Sigmoid colon (tissue), 4 donors: ENCODE data around the gene DUSP19.

Experiments used
- CTCF ChIP-seq, 4 experiments: fragments of 450-650 bp in 3 of 4; fragments of 200-600 bp in 1 of 4; IDR thresholded peaks; one replicate each; pipeline ENCODE4 v1.5.1; 2016 to 2019; ENCODE audit warnings: antibody characterized with exemption in 4 of 4, mild to moderate bottlenecking in 3 of 4, moderate library complexity in 2 of 4
- POLR2A ChIP-seq, 2 donors: fragments of 450-650 bp; IDR thresholded peaks; one replicate each; pipeline ENCODE4 v1.6.1; 2016; ENCODE audit warnings: antibody characterized with exemption in 2 of 2, mild to moderate bottlenecking in 2 of 2, moderate library complexity in 2 of 2
- POLR2AphosphoS5 ChIP-seq, 4 donors: sonication (generic); formaldehyde crosslinking; IDR thresholded peaks; one replicate each; pipeline ENCODE4 v1.6.1; 2017; ENCODE audit warnings: antibody characterized with exemption in 4 of 4

- TF ChIP-seq POLR2AphosphoS5 (IDR thresholded peaks at IDR 0.05) (no peak), CTCF (IDR thresholded peaks at IDR 0.05) (no peak), POLR2A (IDR thresholded peaks at IDR 0.05) (no peak)
Measured at GRCh38 chr2:183049420-183049819, 29.1 kb upstream of the DUSP19 start.
